HG03139 (cell line): ENCODE data around the gene HHIPL1.

Source experiments
- ATAC-seq: cut with Tn5 transposase; IDR thresholded peaks from one replicate; pipeline ENCODE4 v1.9.1; 2021; ENCODE audit not compliant: unreplicated experiment

Gene HHIPL1

DNA sequence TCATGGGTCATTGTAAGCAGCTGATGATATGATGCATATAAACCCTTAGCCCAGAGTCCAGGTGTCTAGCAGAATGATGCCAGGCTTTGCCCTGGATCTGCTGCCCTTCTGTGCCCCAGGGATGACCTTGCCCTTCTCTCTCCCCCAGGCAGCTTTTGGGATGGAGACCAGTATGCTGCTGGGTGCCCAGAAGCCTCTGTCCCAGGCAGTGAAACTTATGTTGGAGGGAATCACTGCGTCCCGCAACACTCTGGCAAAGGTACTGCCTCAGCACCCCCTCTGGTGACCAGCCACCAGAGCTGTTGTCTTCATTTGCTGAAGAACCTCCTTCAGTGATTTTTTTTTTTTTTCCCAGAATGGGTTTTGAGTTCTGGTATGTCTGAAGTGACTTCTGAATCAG, 62.5 kb downstream of the HHIPL1 start:
- ATAC-seq, result no peak

DNA sequence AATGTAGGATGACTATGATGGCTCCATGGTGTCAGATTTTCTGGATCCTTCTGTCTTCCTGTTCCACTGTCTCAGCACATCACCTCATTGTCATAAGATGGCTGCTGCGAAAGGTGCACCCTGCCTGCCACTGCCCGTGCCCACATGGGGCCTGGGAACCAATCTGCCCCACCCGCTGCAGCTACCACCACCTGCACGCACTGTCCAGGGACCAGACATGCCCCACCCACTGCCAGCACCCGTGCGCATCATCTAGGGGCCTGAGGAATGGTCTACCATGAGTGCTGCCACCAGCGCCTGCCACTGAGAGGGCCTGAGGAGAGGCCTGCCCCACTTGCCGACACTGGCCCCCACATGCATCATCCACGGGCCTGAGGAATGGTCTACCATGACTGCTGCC, 63.0 kb downstream of the HHIPL1 start:
- ATAC-seq, result no peak

DNA sequence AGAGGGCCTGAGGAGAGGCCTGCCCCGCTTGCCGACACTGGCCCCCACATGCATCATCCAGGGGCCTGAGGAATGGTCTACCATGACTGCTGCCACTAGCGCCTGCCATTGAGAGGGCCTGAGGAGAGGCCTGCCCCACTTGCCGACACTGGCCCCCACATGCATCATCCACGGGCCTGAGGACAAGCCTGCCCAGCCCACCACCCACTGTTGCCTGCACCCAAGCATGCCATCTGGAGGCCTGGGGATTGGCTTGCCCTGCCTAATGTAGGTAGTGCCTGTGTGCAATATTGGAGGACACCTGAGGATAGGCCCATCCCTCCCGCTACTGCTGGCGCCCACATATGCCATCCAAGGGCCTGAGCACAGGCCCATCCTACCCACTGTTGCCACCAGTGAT, 63.5 kb downstream of the HHIPL1 start:
- no peak for ATAC-seq

DNA sequence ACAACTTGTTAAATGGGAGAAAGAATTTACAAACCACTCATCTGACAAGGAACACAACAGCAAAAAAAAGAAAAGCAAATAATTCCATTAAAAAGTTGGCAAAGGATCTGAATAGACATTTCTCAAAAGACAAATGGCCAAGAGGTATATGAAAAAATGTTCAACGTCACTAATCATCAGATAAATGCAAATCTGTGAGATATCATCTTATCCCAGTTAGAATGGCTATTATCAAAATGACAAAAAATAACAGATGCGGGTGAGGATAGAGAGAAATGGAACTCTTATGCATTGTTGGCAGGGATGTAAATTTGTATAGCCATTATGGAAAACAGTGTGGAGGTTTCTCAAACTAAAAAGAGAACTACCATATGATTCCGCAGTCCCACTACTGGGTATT, 69.0 kb downstream of the HHIPL1 start:
- no peak for ATAC-seq

DNA sequence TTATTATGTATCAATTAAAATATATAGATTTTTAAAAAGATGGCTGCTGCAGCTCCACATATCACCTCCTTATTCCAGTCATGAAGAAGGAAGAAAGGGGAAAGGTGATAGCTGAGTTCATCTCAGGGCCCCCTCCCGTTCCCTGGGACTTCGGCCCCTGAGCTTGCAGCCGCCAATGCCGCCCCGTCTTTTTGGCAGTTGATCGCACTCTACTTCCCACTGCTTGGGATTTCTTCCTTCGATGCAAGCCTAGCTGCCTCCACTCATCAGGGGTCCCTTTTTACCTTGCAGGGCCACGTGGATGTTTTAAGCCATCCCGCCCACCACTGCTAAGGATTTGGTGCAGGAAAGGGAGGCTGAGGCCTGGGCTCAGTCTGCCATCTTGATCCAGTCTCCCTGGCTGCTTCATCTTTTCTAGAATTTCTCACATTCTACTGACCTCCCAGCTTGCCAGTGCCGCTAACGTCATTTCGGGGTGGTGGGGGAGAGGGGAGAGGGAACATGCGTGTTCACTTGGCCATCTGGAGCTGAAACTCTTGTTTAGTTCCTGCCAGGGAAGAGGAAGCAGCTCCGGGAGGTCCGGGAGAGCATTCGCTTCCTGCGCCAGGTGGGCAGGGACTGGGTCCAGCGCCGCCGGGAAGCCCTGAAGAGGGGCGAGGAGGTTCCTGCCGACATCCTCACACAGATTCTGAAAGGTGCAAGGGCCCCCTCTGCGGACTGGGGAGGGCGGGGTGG, 70.5 kb downstream of the HHIPL1 start:
- no peak for ATAC-seq

DNA sequence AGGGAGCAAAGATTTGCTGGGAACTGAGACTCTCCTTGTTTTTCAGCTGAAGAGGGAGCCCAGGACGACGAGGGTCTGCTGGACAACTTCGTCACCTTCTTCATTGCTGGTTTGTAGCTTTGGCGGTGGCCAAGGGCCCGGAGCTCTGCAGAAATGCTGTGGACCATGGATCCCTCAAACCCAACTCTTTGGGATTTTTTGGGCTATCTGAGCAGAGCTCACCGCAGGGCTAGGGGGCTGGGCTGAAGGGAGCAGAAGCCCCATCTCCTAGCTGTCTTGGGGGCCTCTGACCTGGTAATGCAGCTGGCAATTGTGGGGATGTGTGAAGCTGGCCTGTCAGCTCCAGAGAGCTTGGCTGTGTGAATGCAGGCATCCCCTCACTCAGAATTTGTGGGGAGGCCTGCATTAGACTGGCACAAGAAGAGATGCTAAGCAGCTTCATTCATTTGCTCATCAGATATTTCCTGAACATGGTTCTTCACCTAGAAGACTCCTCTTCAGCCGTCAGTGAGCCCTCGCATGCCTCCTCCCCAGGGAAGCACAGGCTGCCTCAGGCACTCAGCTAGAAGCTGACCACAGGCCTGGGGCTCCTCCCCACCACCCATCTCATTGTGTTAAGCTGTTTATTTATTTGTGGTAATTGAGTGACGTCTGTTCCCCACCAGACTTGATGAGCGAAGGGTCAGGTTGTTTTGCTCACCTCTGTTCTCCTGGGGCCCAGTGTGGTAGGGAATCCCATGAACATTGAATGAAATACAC, 71.3 kb downstream of the HHIPL1 start:
- ATAC-seq, result no peak

DNA sequence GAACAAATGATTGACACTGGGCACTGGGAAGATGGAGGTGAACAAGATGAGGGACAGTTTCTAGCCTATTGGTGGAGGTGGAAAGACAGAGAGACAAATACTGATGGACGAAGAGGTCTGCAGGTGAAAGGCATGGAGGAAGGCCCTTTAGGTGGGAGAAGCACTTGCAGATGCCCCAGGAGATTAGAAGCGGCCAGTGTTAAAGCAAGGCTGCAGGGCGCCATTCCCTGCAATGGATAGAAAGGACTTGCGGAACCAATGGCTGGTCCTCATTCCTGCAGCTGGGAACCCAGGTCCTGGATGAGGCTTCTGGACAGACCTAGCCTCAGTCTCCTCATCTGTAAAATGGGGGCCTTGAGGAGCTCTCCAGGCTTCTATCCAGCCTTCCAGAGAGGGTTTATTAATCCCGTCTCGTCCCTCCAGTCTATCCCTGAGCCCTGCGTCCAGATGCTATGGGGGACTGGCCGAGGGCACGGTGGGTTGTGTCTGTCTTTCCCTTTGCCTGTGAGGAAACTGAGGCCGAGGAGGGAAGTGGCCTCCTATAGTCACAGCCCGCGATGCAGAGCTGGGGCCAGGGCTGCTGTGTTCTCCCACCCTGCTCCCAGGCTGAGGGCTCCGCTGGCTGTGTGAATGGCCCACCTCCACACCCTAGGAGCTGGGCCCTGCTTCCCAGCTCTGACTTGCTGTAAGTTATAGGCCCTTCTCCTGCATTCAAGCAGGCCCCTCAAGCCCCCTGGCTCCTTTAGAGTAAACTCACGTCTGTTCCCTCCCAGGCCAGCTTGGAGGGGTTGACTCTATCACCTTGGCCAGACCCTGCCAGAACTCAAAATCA, 72.1 kb downstream of the HHIPL1 start:
- no peak for ATAC-seq

DNA sequence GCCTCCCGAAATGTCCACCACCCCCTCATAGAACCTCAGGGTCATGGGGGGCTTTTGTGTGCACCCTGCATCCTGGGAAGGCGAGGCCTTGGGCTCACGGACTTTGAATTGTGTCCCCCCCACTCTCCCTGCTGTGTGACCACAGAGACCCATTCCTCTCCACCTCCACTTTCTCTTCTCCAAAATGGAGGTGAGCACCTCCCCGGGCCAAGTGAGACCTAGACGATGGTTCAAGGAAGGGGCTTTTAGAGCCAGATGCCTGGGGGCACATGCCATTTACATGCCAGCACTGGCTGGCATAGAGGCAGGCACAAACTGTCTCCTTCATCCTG, 72.7 kb downstream of the HHIPL1 start:
- no peak for ATAC-seq

DNA sequence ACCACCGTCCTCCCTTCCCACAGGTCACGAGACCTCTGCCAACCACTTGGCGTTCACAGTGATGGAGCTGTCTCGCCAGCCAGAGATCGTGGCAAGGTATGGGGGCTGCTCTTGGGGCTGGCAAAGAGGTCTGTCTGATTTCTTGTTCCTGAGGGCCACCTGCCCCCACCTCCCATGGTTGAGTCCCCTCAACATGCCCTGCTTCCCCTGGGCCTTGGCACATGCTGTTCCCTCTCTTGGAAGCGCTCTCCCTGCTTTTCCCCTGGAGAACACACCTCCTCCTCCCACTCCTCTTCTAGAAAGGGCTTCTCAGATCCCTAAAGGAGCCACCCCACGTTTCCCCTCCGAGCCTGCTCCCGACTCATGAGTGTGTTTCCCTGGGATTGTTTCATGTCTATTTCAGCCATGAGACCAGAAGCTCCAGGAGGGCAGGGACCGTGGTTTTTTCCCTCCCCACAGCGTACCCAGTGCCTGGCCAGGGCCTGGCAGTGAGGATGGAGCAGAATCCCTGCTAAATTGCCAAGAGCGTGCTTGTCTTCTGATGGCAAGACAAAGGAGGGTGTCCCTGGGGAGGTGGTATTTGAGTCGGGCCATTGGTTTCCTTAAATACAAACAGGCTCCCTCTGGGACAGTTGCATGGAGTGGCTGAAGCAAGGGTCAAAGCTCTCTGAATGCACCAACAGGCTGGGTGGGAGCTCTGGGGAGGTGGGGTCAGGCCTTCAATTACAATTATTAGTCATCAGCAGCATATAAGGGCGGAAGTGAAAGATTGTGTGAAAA, 73.3 kb downstream of the HHIPL1 start:
- ATAC-seq, result peak; percentile 88

DNA sequence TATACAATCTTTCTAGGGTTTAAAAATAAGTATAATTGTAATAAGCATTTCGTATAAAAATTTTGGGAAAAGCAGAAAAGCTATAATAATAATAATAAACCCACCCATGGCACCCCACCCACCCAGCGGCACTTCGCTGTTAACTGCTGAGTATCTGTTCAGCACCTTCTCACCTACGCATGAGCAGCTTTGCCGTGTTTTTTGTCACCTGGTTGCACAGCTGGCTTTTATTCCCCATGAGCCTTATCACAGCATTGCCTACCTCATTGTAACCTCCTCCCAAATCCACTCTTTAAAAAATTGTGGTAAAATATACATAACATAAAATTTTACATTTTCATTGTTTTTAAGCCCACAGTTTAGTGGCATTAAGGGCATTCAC, 73.9 kb downstream of the HHIPL1 start:
- peak; percentile 43 for ATAC-seq

DNA sequence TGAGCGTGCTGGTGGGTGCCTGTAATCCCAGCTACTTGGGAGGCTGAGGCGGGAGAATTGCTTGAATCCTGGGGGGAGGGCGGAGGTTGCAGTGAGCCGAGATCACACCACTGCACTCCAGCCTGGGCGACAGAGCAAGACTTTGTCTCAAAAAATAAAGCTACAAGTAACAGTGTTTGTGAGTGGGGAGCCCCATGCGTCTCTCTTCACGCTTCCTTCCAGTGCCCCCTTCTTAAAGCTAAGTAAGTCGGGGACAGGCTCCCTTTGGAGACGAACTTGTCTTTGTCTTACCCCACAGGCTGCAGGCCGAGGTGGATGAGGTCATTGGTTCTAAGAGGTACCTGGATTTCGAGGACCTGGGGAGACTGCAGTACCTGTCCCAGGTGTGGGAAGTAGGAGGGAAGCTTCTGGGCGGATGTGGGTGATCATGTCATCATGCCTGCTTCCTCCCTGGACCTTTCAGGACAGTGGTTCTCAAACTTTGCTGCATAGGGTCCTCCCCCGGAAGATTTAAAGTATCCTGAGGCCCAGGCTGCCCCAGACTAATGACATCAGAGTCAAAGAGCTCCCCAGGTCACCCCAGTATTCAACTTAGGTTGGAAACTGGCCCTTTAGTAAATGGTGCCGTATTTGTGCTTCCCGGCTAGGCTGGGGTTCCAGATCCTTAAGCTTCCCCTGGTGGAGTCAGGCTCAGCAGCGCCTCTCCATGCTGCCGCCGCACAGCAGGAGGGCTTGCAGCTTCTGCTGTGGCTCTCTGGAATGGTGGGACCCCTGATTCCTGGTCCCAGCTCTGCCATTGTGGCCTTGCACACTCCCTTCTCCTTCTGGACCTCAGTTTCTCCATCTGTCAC, 76.2 kb downstream of the HHIPL1 start:
- no peak for ATAC-seq

DNA sequence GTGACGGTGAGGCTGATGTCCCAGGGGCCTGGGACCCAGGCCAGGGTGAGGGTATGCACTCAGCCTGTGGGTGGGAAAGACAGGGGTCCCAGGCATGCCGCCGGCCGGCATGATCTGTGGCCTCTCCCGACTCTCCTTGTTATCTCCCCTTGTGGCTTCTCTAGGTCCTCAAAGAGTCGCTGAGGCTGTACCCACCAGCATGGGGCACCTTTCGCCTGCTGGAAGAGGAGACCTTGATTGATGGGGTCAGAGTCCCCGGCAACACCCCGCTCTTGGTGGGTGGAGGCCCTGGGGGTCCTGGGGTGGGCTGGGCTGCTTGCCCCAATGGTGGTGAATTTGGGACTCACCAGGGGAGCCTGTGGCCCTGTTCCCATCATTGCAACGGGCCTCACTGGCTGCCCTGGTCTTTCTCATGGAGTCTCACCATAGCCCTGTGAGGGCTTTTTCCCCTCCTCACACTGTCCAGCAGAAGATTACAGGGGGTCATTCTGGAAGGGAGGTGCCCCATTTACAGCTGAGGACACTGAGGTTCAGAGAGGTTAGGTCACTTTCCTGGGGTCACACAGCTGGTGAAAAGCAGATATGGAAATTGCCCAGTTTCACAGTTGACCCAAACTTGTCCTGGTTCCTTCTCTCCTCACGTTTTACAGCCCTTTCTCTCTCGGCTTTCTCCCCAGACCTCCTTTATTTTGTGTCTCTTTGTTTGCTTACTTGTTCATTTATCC, 77.0 kb downstream of the HHIPL1 start:
- no peak for ATAC-seq

DNA sequence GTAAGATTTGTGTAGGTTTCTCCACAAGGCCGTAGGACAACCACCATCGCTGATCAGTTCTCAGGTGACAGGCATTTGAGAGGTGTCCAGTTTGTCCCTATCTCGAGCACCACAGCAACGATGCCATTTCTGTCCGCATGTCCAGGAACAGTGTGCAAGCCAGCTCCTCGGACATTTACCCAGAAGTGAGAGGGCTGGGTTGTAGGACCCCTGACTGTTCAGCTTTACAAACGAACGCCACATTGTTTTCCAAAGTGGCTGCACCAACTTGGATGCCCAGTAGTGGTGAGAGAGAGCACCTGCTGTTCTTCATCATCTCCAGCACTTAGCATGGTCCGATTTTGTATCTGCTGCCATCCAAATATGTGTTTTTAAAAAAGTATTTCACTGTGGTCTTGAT, 77.8 kb downstream of the HHIPL1 start:
- ATAC-seq, result no peak

DNA sequence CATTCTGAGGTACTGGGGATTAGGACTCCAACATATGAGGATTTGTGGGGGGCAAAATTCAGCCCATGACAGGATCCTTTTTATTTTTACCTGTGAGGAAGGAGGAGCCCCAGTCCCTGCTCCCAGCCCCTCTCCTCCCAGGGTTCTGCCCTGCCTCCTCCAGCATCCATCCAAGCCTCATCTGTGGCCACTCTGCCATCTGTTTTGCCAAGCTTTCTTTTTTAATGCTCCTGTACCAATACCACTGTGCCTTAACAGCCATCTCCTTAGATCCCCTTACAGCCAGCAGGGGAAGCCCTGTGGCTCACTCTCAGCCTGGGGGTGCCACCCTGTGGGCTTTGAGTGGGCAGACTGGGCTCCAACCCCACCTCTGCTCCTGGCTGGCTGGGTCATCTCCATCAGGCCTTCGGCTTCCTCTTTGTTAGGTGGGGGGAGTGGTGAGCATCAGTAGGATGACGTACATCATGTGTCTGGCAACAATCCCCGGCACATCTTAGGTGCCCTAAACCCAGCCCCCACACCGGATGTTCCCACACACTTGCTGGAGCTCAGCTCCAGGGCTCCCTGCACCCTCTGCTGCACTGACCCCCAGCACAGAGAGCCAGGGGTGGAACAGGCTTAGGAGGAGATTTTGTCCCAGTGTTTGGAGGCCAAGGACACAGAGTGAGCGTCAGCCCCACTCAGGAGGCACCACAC, 79.4 kb downstream of the HHIPL1 start:
- ATAC-seq, result no peak

DNA sequence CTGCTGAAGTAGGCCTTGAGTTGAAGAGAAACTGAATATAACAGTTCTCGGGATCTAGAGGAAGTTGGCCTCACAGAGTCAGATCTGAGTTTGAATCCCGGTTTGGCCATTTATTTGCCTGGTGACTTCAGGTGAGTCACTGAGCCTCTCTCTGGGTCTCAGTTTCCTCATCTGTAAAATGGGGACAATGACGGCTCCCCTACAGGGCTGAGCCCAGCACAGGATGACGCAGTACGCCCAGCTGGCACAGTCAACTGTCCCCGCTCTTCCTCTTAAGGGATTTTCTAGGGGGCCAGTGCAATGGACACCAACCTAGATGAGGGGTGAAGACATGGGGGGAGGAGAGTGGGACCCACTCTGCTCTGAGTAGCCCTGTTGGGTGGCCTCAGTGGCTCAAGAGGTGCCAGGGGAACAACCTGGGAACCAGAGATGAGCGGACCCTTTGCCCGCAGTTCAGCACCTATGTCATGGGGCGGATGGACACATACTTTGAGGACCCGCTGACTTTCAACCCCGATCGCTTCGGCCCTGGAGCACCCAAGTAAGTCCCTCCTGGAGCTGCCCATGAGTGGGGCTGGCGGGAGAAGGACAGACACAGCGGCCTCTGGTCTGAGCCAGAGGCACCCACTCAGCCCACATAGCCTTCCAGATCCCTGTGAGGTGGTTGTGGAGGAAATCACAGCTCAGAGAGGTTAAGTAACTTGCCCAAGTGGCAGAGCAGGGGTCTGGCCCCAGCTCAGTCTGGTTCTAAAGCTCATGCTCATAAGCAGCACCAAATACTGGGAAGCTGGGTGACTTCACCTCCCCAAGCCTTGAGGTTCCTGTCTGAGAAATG, 80.2 kb downstream of the HHIPL1 start:
- ATAC-seq, result no peak

DNA sequence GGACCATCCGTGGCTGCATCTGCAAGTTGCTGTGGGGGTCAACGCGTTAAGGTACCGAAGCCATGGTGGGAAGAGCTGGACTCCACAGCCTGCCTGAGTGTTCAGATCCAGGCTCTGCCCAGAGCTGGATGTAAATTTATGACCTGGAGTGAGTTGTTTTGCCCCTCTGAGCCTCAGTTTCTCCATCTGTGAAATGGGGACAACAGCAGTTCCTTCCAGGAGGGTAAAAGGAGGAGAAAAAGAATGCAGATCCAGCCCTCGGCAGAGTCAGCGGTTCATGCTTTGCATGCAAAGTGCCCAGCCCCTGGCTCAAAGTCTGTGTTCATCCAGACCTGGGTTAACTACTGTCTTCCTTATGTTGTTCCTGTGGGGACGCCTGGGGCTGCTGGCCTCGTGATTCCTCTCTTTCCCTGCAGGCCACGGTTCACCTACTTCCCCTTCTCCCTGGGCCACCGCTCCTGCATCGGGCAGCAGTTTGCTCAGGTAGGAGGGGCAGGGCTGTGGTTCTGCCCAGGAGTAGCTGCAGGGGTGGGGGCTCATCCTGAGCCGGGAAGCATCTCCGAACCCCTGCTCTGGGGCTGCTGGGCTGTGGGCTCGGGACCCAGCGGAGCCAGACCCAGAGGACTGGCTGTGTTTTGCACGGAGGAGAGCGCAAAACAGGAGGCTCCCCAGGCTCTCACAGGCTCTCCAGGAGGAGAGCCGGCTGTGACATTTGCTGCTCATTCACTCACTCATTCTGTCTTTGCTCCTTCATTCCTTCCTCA, 81.0 kb downstream of the HHIPL1 start:
- ATAC-seq, result no peak

DNA sequence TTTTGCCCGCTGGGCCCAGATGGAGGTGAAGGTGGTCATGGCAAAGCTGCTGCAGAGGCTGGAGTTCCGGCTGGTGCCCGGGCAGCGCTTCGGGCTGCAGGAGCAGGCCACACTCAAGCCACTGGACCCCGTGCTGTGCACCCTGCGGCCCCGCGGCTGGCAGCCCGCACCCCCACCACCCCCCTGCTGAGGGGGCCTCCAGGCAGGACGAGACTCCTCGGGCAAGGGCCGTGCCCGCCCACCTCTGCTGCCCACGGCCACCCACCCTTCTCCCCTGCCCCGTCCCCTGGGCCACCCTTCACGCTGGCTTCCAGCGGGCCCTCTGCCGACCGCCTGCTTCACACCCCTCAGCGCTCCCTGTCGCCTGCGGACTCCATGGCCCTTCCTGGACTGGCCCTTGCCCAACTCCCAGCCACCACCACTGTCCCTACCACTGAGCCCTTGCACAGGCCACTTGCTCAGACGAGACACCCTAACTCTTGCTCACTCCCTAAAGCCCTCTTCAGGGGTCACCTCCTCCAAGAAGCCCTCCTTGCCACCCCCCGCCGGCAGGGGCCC, 81.7 kb downstream of the HHIPL1 start:
- no peak for ATAC-seq
